Measurements from ENCODE around the gene MRPL46.

The MRPL46 gene

GRCh38 chr15:88467073-88467934 is at the start of gene MRPL46, which contains the start of gene MRPS11:
Gene MRPL46 (minus strand): TSS chr15:88467388. CDS start chr15:88467377, 11 bp downstream.
Gene MRPS11 (plus strand): TSS chr15:88467708. CDS start chr15:88467718, 10 bp downstream.
- peak; percentile 92 to 96 (median 95) for DNase-seq

- no peak for DNase-seq
These were observed 46.0 kb upstream of the MRPL46 start for GRCh38 chr15:88513195-88513594.

GRCh38 chr15:88512601-88513000 is 45.4 kb upstream of the MRPL46 start:
- no peak for DNase-seq

- DNase-seq: no peak
These were observed 44.9 kb upstream of the MRPL46 start for GRCh38 chr15:88512078-88512477.

- DNase-seq: no peak
These were observed 44.0 kb upstream of the MRPL46 start for GRCh38 chr15:88511161-88511560.

- DNase-seq: no peak
These were observed 42.8 kb upstream of the MRPL46 start for GRCh38 chr15:88509964-88510363.

GRCh38 chr15:88509321-88509720 is 42.1 kb upstream of the MRPL46 start:
- DNase-seq: no peak

GRCh38 chr15:88506628-88507027 is 39.4 kb upstream of the MRPL46 start:
- DNase-seq: no peak

- DNase-seq: no peak
These were observed 38.5 kb upstream of the MRPL46 start for GRCh38 chr15:88505721-88506120.

GRCh38 chr15:88504445-88504844 is 37.3 kb upstream of the MRPL46 start:
- DNase-seq: no peak

GRCh38 chr15:88498996-88499395 is 31.8 kb upstream of the MRPL46 start:
- no peak for DNase-seq

- DNase-seq: no peak
These were observed 30.0 kb upstream of the MRPL46 start for GRCh38 chr15:88497109-88497765.

- no peak for DNase-seq
These were observed 26.7 kb upstream of the MRPL46 start for GRCh38 chr15:88493844-88494243.

- DNase-seq: no peak
These were observed 24.0 kb upstream of the MRPL46 start for GRCh38 chr15:88491158-88491557.

- DNase-seq: no peak
These were observed 22.8 kb upstream of the MRPL46 start for GRCh38 chr15:88490036-88490435.

GRCh38 chr15:88489321-88489720 is 22.1 kb upstream of the MRPL46 start:
- no peak for DNase-seq

- DNase-seq: no peak
These were observed 20.8 kb upstream of the MRPL46 start for GRCh38 chr15:88487796-88488523.

- DNase-seq: no peak
These were observed 20.1 kb upstream of the MRPL46 start for GRCh38 chr15:88487178-88487795.

- no peak for DNase-seq
These were observed 17.6 kb upstream of the MRPL46 start for GRCh38 chr15:88484682-88485331.

- DNase-seq: no peak
These were observed 15.1 kb upstream of the MRPL46 start for GRCh38 chr15:88482263-88482662.

GRCh38 chr15:88480981-88481380 is 13.8 kb upstream of the MRPL46 start:
- no peak for DNase-seq

GRCh38 chr15:88479169-88479568 is 12.0 kb upstream of the MRPL46 start:
- no peak for DNase-seq
